Astrocyte (in vitro differentiated cells and primary cell): ENCODE data around the gene ELOVL2. TPM values are rescaled to one million over a fixed set of nuclear protein-coding genes. Genes with fewer than 3 reads are reported as not detected.

ENCODE experiments used
- DNase-seq: peaks from one replicate; pipeline ENCODE4 v3.0.0-alpha.2; 2010; ENCODE audit warnings: low read depth
- FAIRE-seq: peaks from 2 replicates; lab custom pipeline; 2011; peaks lifted over from hg19 to GRCh38; lab: Jason Lieb, UNC
- H2AFZ ChIP-seq: 2 replicates; pipeline ENCODE4 v1.6.0; 2012; ENCODE audit warnings: low read depth, low read length, inconsistent platforms
- H3K27ac ChIP-seq: 2 replicates; pipeline ENCODE4 v1.5.1; 2011; ENCODE audit warnings: low read depth, low read length, inconsistent platforms
- H3K27me3 ChIP-seq: 2 replicates; pipeline ENCODE4 v1.6.0; 2011; ENCODE audit warnings: low read length, inconsistent platforms; ENCODE audit not compliant: insufficient read depth
- H3K36me3 ChIP-seq: 2 replicates; pipeline ENCODE4 v1.5.1; 2011; ENCODE audit warnings: low read length, inconsistent platforms; ENCODE audit not compliant: insufficient read depth
- H3K4me1 ChIP-seq: 2 replicates; pipeline ENCODE4 v1.5.1; 2011; ENCODE audit warnings: low read length, inconsistent platforms; ENCODE audit not compliant: insufficient read depth
- H3K4me2 ChIP-seq: 2 replicates; pipeline ENCODE4 v1.6.0; 2012; ENCODE audit warnings: low read length, inconsistent platforms
- H3K4me3 ChIP-seq: 2 replicates; pipeline ENCODE4 v1.5.1; 2011; ENCODE audit warnings: low read depth, mild to moderate bottlenecking, low read length, inconsistent platforms; ENCODE audit not compliant: insufficient read depth
- H3K79me2 ChIP-seq: 2 replicates; pipeline ENCODE4 v1.6.0; 2012; ENCODE audit warnings: mild to moderate bottlenecking, low read length, inconsistent platforms; ENCODE audit not compliant: insufficient read depth
- H3K9ac ChIP-seq: 2 replicates; pipeline ENCODE4 v1.6.0; 2012; ENCODE audit warnings: mild to moderate bottlenecking, low read length, inconsistent platforms
- H3K9me3 ChIP-seq: 2 replicates; pipeline ENCODE4 v1.5.1; 2012; ENCODE audit warnings: low read depth, mild to moderate bottlenecking, low read length, inconsistent platforms; ENCODE audit not compliant: insufficient read depth
- H4K20me1 ChIP-seq: 2 replicates; pipeline ENCODE4 v1.6.0; 2012; ENCODE audit warnings: low read length, inconsistent platforms; ENCODE audit not compliant: insufficient read depth
- H3K27ac Mint-ChIP-seq: one replicate; pipeline ENCODE4 v1.8.0; 2021; ENCODE audit warnings: mild to moderate bottlenecking, mixed read lengths; ENCODE audit not compliant: unreplicated experiment
- H3K27me3 Mint-ChIP-seq: one replicate; pipeline ENCODE4 v1.8.0; 2021; ENCODE audit warnings: low read depth, mixed read lengths; ENCODE audit not compliant: unreplicated experiment
- H3K36me3 Mint-ChIP-seq: one replicate; pipeline ENCODE4 v1.8.0; 2021; ENCODE audit warnings: low read depth, mixed read lengths; ENCODE audit not compliant: unreplicated experiment
- H3K4me1 Mint-ChIP-seq: one replicate; pipeline ENCODE4 v1.8.0; 2021; ENCODE audit warnings: low read depth, mixed read lengths; ENCODE audit not compliant: unreplicated experiment
- H3K4me3 Mint-ChIP-seq: one replicate; pipeline ENCODE4 v1.8.0; 2021; ENCODE audit warnings: mild to moderate bottlenecking, moderate library complexity, mixed read lengths; ENCODE audit not compliant: unreplicated experiment
- H3K9me3 Mint-ChIP-seq: one replicate; pipeline ENCODE4 v1.8.0; 2021; ENCODE audit warnings: mild to moderate bottlenecking, mixed read lengths; ENCODE audit not compliant: unreplicated experiment
- EZH2 ChIP-seq: IDR thresholded peaks from 2 replicates; pipeline ENCODE4 v1.6.1; 2012; ENCODE audit warnings: mild to moderate bottlenecking, low read length, inconsistent platforms; ENCODE audit not compliant: insufficient read depth
- total RNA-seq: library from RNA; stranded (reverse); gene quantifications from 2 replicates; pipeline ENCODE4 v1.2.1, GENCODE V29; 2021
- TF ChIP-seq, protein P1 (sequence below): IDR thresholded peaks from 2 replicates; pipeline ENCODE4 v1.5.1; 2011; ENCODE audit warnings: low read depth, mild to moderate bottlenecking, inconsistent platforms, low read length, moderate library complexity; ENCODE audit not compliant: insufficient read depth

ELOVL2 gene
- total RNA-seq, 1 donor from 2014 or later, result 5.7 TPM

- H3K4me3 Mint-ChIP-seq, result no peak overlapping the region
- peaks cover 2% of the 10 kb centered on the region for H3K4me1 Mint-ChIP-seq
- H3K9ac ChIP-seq, result no peak overlapping the region
- H3K9me3 Mint-ChIP-seq, result no peaks in the 10 kb centered on the region
- no peak overlapping the region for H3K27ac Mint-ChIP-seq
- H3K27me3 Mint-ChIP-seq, result no peaks in the 10 kb centered on the region
- no peaks in the 10 kb centered on the region for H3K36me3 Mint-ChIP-seq
- H3K79me2 ChIP-seq, result no peaks in the 10 kb centered on the region
- no peak for FAIRE-seq
- H3K27ac ChIP-seq, result no peak overlapping the region
- no peak for DNase-seq
- peaks cover 4% of the 10 kb centered on the region for H3K4me1 ChIP-seq
- no peaks in the 10 kb centered on the region for H3K9me3 ChIP-seq
- H3K36me3 ChIP-seq, result no peaks in the 10 kb centered on the region
- no peaks in the 10 kb centered on the region for H3K27me3 ChIP-seq
- TF ChIP-seq, protein P1, sequence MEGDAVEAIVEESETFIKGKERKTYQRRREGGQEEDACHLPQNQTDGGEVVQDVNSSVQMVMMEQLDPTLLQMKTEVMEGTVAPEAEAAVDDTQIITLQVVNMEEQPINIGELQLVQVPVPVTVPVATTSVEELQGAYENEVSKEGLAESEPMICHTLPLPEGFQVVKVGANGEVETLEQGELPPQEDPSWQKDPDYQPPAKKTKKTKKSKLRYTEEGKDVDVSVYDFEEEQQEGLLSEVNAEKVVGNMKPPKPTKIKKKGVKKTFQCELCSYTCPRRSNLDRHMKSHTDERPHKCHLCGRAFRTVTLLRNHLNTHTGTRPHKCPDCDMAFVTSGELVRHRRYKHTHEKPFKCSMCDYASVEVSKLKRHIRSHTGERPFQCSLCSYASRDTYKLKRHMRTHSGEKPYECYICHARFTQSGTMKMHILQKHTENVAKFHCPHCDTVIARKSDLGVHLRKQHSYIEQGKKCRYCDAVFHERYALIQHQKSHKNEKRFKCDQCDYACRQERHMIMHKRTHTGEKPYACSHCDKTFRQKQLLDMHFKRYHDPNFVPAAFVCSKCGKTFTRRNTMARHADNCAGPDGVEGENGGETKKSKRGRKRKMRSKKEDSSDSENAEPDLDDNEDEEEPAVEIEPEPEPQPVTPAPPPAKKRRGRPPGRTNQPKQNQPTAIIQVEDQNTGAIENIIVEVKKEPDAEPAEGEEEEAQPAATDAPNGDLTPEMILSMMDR, result no peak
- TF ChIP-seq EZH2, result no peak
- H3K4me3 ChIP-seq, result no peak overlapping the region
- no peaks in the 10 kb centered on the region for H4K20me1 ChIP-seq
- no peak overlapping the region for H3K4me2 ChIP-seq
- no peak overlapping the region for H2AFZ ChIP-seq
Observed at GRCh38 chr6:10949579-10950490, 94.3 kb downstream of the ELOVL2 start.

GRCh38 chr6:10947966-10948365, 96.1 kb downstream of the ELOVL2 start:
- H3K27me3 Mint-ChIP-seq, result no peaks in the 10 kb centered on the region
- TF ChIP-seq EZH2, result no peak
- TF ChIP-seq, protein P1, result no peak
- FAIRE-seq (no peak), DNase-seq (no peak)
- Histone ChIP-seq H3K4me3 (no peak overlapping the region), H3K4me1 (peaks cover 4% of the 10 kb centered on the region), H3K4me2 (no peak overlapping the region), H3K27me3 (no peaks in the 10 kb centered on the region), H3K79me2 (no peaks in the 10 kb centered on the region), H3K9ac (no peak overlapping the region), H3K36me3 (no peaks in the 10 kb centered on the region), H3K27ac (no peak overlapping the region), H2AFZ (no peak overlapping the region), H3K9me3 (no peaks in the 10 kb centered on the region), H4K20me1 (no peaks in the 10 kb centered on the region)
- no peaks in the 10 kb centered on the region for H3K9me3 Mint-ChIP-seq
- no peak overlapping the region for H3K4me3 Mint-ChIP-seq
- H3K36me3 Mint-ChIP-seq, result no peaks in the 10 kb centered on the region
- H3K4me1 Mint-ChIP-seq, result peaks cover 2% of the 10 kb centered on the region
- no peak overlapping the region for H3K27ac Mint-ChIP-seq

DNA sequence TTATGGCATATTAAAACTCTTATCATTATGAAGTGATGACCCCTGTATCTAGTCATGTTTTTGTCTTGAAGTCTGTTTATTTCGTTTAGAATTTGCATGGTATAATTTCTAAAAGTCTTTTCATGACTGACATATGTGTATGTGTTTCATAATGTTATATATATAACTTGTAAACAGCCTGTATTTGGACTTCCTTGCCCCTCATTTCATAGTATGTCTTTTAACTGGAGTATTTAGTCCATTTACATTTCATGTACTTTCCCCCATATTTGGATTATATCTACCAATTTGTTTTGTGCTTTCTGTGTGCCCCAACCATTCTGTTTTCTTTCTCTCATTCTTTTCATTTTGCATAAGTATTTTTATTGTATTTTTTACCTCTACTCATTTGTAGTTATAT, 98.3 kb downstream of the ELOVL2 start:
- Histone ChIP-seq H3K9ac (no peak overlapping the region), H3K9me3 (no peaks in the 10 kb centered on the region), H3K4me3 (no peak overlapping the region), H3K36me3 (no peaks in the 10 kb centered on the region), H3K79me2 (no peaks in the 10 kb centered on the region), H3K27ac (no peak overlapping the region), H3K27me3 (no peaks in the 10 kb centered on the region), H3K4me2 (no peak overlapping the region), H4K20me1 (no peaks in the 10 kb centered on the region), H3K4me1 (no peaks in the 10 kb centered on the region), H2AFZ (no peak overlapping the region)
- no peaks in the 10 kb centered on the region for H3K4me1 Mint-ChIP-seq
- DNase-seq (no peak), FAIRE-seq (no peak)
- H3K27ac Mint-ChIP-seq, result no peak overlapping the region
- H3K9me3 Mint-ChIP-seq, result no peaks in the 10 kb centered on the region
- no peaks in the 10 kb centered on the region for H3K27me3 Mint-ChIP-seq
- H3K4me3 Mint-ChIP-seq, result no peak overlapping the region
- H3K36me3 Mint-ChIP-seq, result no peaks in the 10 kb centered on the region
- TF ChIP-seq, protein P1, result no peak
- no peak for TF ChIP-seq EZH2
